CD4-positive, alpha-beta T cell treated with Interleukin-17A for 1 hour (primary cell): ENCODE results near the gene GPSM3.
"Not testable (repeated sequence)": the region's sequence is repeated elsewhere in the genome, so short reads cannot be mapped to it uniquely, and the experiment has no call there.

ENCODE experiments used
- DNase-seq: peaks from one replicate; pipeline ENCODE4 v3.0.0-alpha.2; 2020

GPSM3 gene

GRCh38 chr6:32192608-32193039 lies at the start of gene GPSM3:
TSS of gene GPSM3 (minus strand) at chr6:32192643. CDS start at chr6:32192513, 130 bp downstream.
- DNase-seq, result peak; percentile 71

GRCh38 chr6:32240686-32241085 lies 48.2 kb upstream of the GPSM3 start:
- DNase-seq, result no peak

GRCh38 chr6:32239462-32239861 lies 47.0 kb upstream of the GPSM3 start:
- DNase-seq, result no peak

- peak; percentile 13 for DNase-seq
These were observed 42.5 kb upstream of the GPSM3 start for GRCh38 chr6:32234934-32235333.

- DNase-seq, result no peak
These were observed 34.0 kb upstream of the GPSM3 start for GRCh38 chr6:32226434-32226833.

GRCh38 chr6:32224696-32225095 lies 32.3 kb upstream of the GPSM3 start:
- DNase-seq, result no peak

GRCh38 chr6:32223258-32224235 lies 31.1 kb upstream of the GPSM3 start, which contains the start of gene NOTCH4:
TSS of gene NOTCH4 (minus strand) at chr6:32224067. CDS start at chr6:32223928, 139 bp downstream.
- DNase-seq, result no peak

- no peak for DNase-seq
These were observed 30.1 kb upstream of the GPSM3 start for GRCh38 chr6:32222333-32223230.

GRCh38 chr6:32220021-32220420 lies 27.6 kb upstream of the GPSM3 start:
- no peak for DNase-seq

GRCh38 chr6:32218167-32218566 lies 25.7 kb upstream of the GPSM3 start:
- DNase-seq, result no peak

- DNase-seq, result no peak
These were observed 24.6 kb upstream of the GPSM3 start for GRCh38 chr6:32216998-32217397.

GRCh38 chr6:32216285-32216684 lies 23.8 kb upstream of the GPSM3 start:
- DNase-seq, result no peak

GRCh38 chr6:32215617-32216016 lies 23.2 kb upstream of the GPSM3 start:
- no peak for DNase-seq

GRCh38 chr6:32214126-32214525 lies 21.7 kb upstream of the GPSM3 start:
- no peak for DNase-seq

GRCh38 chr6:32213649-32214048 lies 21.2 kb upstream of the GPSM3 start:
- DNase-seq, result no peak

- no peak for DNase-seq
These were observed 19.8 kb upstream of the GPSM3 start for GRCh38 chr6:32212076-32212760.

- not testable (repeated sequence) for DNase-seq
These were observed 19.0 kb upstream of the GPSM3 start for GRCh38 chr6:32211432-32211831.

GRCh38 chr6:32210191-32210601 lies 17.8 kb upstream of the GPSM3 start:
- DNase-seq, result no peak

- DNase-seq, result no peak
These were observed 16.6 kb upstream of the GPSM3 start for GRCh38 chr6:32208996-32209395.

GRCh38 chr6:32204268-32204715 lies 11.8 kb upstream of the GPSM3 start:
- DNase-seq, result no peak

GRCh38 chr6:32203426-32204267 lies 11.2 kb upstream of the GPSM3 start:
- no peak for DNase-seq

- no peak for DNase-seq
These were observed 9.7 kb upstream of the GPSM3 start for GRCh38 chr6:32202186-32202585.
